ENCODE data around the gene SLC5A1. TPM values are rescaled to one million over a fixed set of nuclear protein-coding genes. Genes with fewer than 3 reads are reported as not detected.

The SLC5A1 gene
- total RNA-seq, 1 donor from 2014 or later, result 1.1 TPM

DNA sequence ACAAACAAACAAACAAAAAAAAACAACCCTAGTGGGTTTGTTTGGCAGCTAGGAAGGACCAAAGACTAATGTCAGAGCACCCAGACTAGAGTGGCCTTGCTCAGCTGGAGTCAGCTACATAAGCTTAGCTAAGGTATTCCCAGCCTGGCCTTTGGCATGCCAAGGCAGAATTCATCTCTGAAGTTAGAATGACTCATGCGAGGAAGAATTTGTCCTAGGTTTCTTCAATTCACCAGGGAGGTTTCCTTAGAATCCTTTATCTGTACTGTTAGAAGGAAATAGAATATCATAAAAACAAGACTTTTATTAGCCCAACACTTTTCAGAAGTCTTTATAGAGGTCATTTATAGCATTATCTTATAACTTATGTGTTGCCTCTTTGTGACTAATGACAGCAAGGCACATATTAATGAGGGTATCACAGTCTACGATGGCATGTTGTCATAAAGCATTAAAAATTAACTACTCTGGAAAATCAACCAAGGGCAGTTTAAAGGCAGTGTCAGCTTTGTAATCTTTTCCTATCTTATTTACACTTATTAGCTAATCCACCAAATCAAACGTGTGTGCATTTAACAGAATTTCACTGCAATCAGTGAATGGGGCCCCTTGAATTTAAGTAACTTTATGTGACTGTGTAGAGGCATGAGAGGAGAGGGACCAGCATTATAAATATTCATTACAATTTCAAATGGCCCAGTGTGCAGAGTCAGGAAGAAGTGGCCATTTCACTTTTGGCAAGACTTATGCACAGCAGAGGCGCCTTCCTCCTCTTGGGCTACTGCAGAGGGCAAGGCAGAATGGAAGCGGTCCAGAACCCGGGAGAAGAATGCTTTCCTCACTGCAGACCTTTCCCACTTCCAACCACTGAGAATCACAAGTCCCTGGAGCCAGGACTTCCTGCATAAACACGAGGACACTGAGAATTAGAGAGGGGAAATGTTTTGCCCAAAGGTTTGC, 36.3 kb downstream of the SLC5A1 start:
- TF ChIP-seq, protein P1, sequence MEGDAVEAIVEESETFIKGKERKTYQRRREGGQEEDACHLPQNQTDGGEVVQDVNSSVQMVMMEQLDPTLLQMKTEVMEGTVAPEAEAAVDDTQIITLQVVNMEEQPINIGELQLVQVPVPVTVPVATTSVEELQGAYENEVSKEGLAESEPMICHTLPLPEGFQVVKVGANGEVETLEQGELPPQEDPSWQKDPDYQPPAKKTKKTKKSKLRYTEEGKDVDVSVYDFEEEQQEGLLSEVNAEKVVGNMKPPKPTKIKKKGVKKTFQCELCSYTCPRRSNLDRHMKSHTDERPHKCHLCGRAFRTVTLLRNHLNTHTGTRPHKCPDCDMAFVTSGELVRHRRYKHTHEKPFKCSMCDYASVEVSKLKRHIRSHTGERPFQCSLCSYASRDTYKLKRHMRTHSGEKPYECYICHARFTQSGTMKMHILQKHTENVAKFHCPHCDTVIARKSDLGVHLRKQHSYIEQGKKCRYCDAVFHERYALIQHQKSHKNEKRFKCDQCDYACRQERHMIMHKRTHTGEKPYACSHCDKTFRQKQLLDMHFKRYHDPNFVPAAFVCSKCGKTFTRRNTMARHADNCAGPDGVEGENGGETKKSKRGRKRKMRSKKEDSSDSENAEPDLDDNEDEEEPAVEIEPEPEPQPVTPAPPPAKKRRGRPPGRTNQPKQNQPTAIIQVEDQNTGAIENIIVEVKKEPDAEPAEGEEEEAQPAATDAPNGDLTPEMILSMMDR (conservative IDR thresholded peaks at IDR 0.05), result no peak
- H3K36me3 Mint-ChIP-seq, result no peaks in the 10 kb centered on the region
- H3K4me1 Mint-ChIP-seq (ENCODE audit: unreplicated experiment), result peaks cover 6% of the 10 kb centered on the region
- H3K4me3 Mint-ChIP-seq, result no peak overlapping the region
- DNase-seq (ENCODE audit: extremely low spot score, unreplicated experiment), result no peak
- peak overlapping the region; percentile 38 for H3K27ac Mint-ChIP-seq
- no peaks in the 10 kb centered on the region for H3K9me3 Mint-ChIP-seq
- peaks cover 32% of the 10 kb centered on the region for H3K27me3 Mint-ChIP-seq

DNA sequence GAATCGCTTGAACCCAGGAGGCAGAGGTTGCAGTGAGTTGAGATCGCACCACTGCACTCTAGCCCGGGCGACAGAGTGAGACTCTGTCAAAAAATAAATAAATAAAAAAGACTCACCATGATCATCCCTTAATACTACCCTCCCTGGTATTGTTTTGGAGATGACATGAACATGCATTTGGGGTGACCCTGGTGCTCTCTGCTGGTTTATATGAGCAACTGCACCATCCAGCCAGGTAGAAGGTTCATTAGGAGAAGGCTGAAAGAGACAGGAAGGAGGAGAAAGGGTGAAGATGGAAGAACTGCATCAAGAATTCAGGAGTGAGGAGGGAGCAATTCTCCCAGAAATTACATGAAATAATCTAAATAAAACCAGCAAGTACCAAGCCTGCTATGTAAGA, 37.8 kb downstream of the SLC5A1 start:
- peaks cover 6% of the 10 kb centered on the region for H3K4me1 Mint-ChIP-seq (ENCODE audit: unreplicated experiment)
- peaks cover 22% of the 10 kb centered on the region for H3K27me3 Mint-ChIP-seq
- TF ChIP-seq, protein P1 (conservative IDR thresholded peaks at IDR 0.05), result peak; percentile 75
- no peak overlapping the region for H3K27ac Mint-ChIP-seq
- H3K4me3 Mint-ChIP-seq, result no peak overlapping the region
- H3K36me3 Mint-ChIP-seq, result no peaks in the 10 kb centered on the region
- no peak for DNase-seq (ENCODE audit: extremely low spot score, unreplicated experiment)
- no peaks in the 10 kb centered on the region for H3K9me3 Mint-ChIP-seq

DNA sequence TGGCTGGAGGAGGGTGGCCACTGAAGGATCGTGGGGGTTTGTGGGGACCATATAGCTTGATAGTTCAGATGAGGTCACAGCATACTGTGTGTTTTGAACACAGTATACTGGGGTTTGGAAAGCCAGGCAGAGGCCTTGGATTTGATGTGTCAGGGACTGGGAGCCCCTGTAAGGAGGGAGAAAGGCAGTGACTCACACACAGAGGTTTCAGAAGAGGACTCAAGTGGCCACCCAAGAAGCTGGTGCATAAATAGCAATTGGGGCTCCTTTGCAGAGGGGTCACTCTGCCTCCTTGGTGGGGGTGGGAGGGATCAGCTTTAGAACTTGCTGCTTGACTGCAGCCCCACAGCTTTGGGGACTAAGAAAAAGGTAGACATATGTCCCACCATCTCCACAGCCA, 39.3 kb downstream of the SLC5A1 start:
- H3K4me1 Mint-ChIP-seq (ENCODE audit: unreplicated experiment), result peaks cover 6% of the 10 kb centered on the region
- H3K36me3 Mint-ChIP-seq, result no peaks in the 10 kb centered on the region
- H3K27me3 Mint-ChIP-seq, result peaks cover 27% of the 10 kb centered on the region
- H3K4me3 Mint-ChIP-seq, result no peak overlapping the region
- DNase-seq (ENCODE audit: extremely low spot score, unreplicated experiment), result no peak
- TF ChIP-seq, protein P1 (conservative IDR thresholded peaks at IDR 0.05), result no peak
- no peak overlapping the region for H3K27ac Mint-ChIP-seq
- H3K9me3 Mint-ChIP-seq, result no peaks in the 10 kb centered on the region

DNA sequence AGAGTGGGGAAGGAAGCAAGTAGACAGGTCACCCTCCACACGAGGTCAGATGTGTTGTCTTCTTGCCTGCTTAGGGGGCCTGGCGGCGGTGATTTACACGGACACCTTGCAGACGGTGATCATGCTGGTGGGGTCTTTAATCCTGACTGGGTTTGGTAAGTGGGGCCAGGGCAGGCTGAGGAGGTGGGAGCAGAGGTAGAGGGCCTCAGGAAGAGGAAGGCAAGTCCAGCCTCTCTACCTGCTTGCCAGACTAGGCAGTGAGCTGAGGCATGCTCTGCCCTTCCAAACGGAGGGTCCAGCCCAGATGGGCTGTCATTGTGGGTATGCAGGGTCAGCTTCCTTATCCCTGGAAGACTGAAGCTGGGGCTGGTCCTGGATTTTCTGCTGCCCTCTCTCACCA, 39.9 kb downstream of the SLC5A1 start:
- TF ChIP-seq, protein P1 (conservative IDR thresholded peaks at IDR 0.05), result no peak
- Mint-ChIP-seq H3K4me3 (no peak overlapping the region), H3K9me3 (no peaks in the 10 kb centered on the region), H3K27me3 (peaks cover 31% of the 10 kb centered on the region), H3K36me3 (no peaks in the 10 kb centered on the region), H3K27ac (no peak overlapping the region), H3K4me1 (ENCODE audit: unreplicated experiment) (peaks cover 6% of the 10 kb centered on the region)
- DNase-seq (ENCODE audit: extremely low spot score, unreplicated experiment), result no peak

DNA sequence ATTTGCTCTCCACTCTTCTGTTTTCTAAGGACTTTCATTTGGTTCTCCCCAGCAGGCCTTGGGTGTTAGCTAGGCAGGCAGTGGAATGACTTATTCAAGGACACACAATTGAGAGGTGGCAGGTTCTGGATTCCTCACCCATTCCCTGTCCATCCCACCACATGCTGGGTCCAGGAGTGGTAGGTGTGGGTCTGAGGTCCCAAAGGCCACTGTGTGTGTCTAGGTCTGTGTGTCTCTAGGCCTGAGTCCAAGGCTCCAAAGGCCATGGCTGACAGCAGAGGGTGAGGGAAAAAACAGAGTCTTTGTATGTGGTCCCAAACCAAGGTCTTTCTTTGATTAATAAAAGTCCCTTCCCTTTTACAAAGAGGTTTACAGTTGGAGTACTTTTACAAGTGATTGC, 40.8 kb downstream of the SLC5A1 start:
- Mint-ChIP-seq H3K27me3 (peaks cover 37% of the 10 kb centered on the region), H3K9me3 (no peaks in the 10 kb centered on the region), H3K4me3 (no peak overlapping the region), H3K36me3 (no peaks in the 10 kb centered on the region), H3K4me1 (ENCODE audit: unreplicated experiment) (peaks cover 6% of the 10 kb centered on the region), H3K27ac (no peak overlapping the region)
- DNase-seq (ENCODE audit: extremely low spot score, unreplicated experiment), result no peak
- TF ChIP-seq, protein P1 (conservative IDR thresholded peaks at IDR 0.05), result no peak
